ENCODE data around the gene BBS1.

- TF ChIP-seq, protein P1, sequence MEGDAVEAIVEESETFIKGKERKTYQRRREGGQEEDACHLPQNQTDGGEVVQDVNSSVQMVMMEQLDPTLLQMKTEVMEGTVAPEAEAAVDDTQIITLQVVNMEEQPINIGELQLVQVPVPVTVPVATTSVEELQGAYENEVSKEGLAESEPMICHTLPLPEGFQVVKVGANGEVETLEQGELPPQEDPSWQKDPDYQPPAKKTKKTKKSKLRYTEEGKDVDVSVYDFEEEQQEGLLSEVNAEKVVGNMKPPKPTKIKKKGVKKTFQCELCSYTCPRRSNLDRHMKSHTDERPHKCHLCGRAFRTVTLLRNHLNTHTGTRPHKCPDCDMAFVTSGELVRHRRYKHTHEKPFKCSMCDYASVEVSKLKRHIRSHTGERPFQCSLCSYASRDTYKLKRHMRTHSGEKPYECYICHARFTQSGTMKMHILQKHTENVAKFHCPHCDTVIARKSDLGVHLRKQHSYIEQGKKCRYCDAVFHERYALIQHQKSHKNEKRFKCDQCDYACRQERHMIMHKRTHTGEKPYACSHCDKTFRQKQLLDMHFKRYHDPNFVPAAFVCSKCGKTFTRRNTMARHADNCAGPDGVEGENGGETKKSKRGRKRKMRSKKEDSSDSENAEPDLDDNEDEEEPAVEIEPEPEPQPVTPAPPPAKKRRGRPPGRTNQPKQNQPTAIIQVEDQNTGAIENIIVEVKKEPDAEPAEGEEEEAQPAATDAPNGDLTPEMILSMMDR (IDR thresholded peaks at IDR 0.05; ENCODE audit: extremely low read depth in 1 of 2, insufficient read depth in 1 of 2, low read depth in 1 of 2, low read length in 2 of 2) = no peak
- TF ChIP-seq POLR2A (IDR thresholded peaks at IDR 0.05; ENCODE audit: low read depth, low read length) (no peak), GATA2 (IDR thresholded peaks at IDR 0.05; ENCODE audit: insufficient read depth, insufficient read length, low read depth, low read length) (no peak), MAX (IDR thresholded peaks at IDR 0.05; ENCODE audit: insufficient read depth, insufficient read length) (no peak), POLR2AphosphoS5 (IDR thresholded peaks at IDR 0.05; ENCODE audit: insufficient read depth, low read depth, low read length) (no peak), EZH2 (IDR thresholded peaks at IDR 0.05; ENCODE audit: borderline replicate concordance, low read depth, low read length, severe bottlenecking) (no peak)
These were observed 39.3 kb upstream of the BBS1 start for GRCh38 chr11:66471142-66471541.

All from endothelial cell of umbilical vein (primary cell).